Right ventricle myocardium inferior (tissue), 1 donor: Measurements from ENCODE around the gene KCNQ2. TPM values are rescaled to one million over a fixed set of nuclear protein-coding genes. Genes with fewer than 3 reads are reported as not detected.

Experiments used
- ATAC-seq: fragments of 200-7000 bp; cut with Tn5 transposase; one replicate; pipeline ENCODE4 v1.9.1; 2020; ENCODE audit warnings: mild to moderate bottlenecking, moderate library complexity
- DNase-seq: peaks from one replicate; pipeline ENCODE4 v3.0.0; 2021; ENCODE audit errors: missing footprints
- intact Hi-C: fragments of 100-400 bp; cut with DNase I; formaldehyde crosslinking; loops from one replicate; pipeline ENCODE4 v1.11.0; 2022
- total RNA-seq: library from RNA; stranded (reverse); fragmentation: NEBNext Ultra II Directional; extraction: Animal tissue kit (Norgen Biotek cat#: 25700); gene quantifications from one replicate; pipeline ENCODE4 v1.2.1, GENCODE V29; 2021
- donor health status: DM: no; HTN: yes; CAD: no; lungs with severe emphysema.

Gene KCNQ2
- total RNA-seq, 1 donor from 2014 or later: 1.8 TPM

- intact Hi-C loops: no loop called here
- ATAC-seq: no peak
- no peak for DNase-seq
Measured at GRCh38 chr20:63429992-63430391, 42.5 kb downstream of the KCNQ2 start.

GRCh38 chr20:63428906-63429575, 43.4 kb downstream of the KCNQ2 start:
- DNase-seq (no peak), ATAC-seq (no peak)
- intact Hi-C loops: no loop called here

GRCh38 chr20:63427724-63428330, 44.6 kb downstream of the KCNQ2 start:
- DNase-seq (no peak), ATAC-seq (no peak)
- intact Hi-C loops: no loop called here

- intact Hi-C loops: no loop called here
- no peak for ATAC-seq
- DNase-seq: no peak
Measured at GRCh38 chr20:63427206-63427605, 45.2 kb downstream of the KCNQ2 start.

- DNase-seq: no peak
- no peak for ATAC-seq
- intact Hi-C loops: no loop called here
Measured at GRCh38 chr20:63425846-63426485, 46.5 kb downstream of the KCNQ2 start.

- ATAC-seq (no peak), DNase-seq (no peak)
- intact Hi-C loops: no loop called here
Measured at GRCh38 chr20:63424613-63425012, 47.8 kb downstream of the KCNQ2 start.

- DNase-seq (no peak), ATAC-seq (no peak)
- intact Hi-C loops: no loop called here
Measured at GRCh38 chr20:63423751-63424150, 48.7 kb downstream of the KCNQ2 start.

- DNase-seq: no peak
- intact Hi-C loops: no loop called here
- ATAC-seq: no peak
Measured at GRCh38 chr20:63422653-63423052, 49.8 kb downstream of the KCNQ2 start.

GRCh38 chr20:63421913-63422312, 50.5 kb downstream of the KCNQ2 start:
- DNase-seq (no peak), ATAC-seq (no peak)
- intact Hi-C loops: no loop called here

GRCh38 chr20:63421094-63421692, 51.3 kb downstream of the KCNQ2 start:
- ATAC-seq (no peak), DNase-seq (no peak)
- intact Hi-C loops: no loop called here

- DNase-seq (no peak), ATAC-seq (no peak)
- intact Hi-C loops: no loop called here
Measured at GRCh38 chr20:63420359-63421093, 51.9 kb downstream of the KCNQ2 start.

GRCh38 chr20:63419299-63419698, 53.2 kb downstream of the KCNQ2 start:
- ATAC-seq: no peak
- intact Hi-C loops: no loop called here
- no peak for DNase-seq

- DNase-seq (no peak), ATAC-seq (no peak)
- intact Hi-C loops: no loop called here
Measured at GRCh38 chr20:63418617-63419016, 53.8 kb downstream of the KCNQ2 start.

GRCh38 chr20:63417738-63418120, 54.7 kb downstream of the KCNQ2 start:
- intact Hi-C loops: no loop called here
- peak; percentile 14 for ATAC-seq
- DNase-seq: no peak

GRCh38 chr20:63417097-63417737, 55.2 kb downstream of the KCNQ2 start:
- ATAC-seq (no peak), DNase-seq (no peak)
- intact Hi-C loops: no loop called here

GRCh38 chr20:63416631-63417030, 55.8 kb downstream of the KCNQ2 start:
- ATAC-seq: no peak
- no peak for DNase-seq
- intact Hi-C loops: no loop called here

- DNase-seq (no peak), ATAC-seq (no peak)
- intact Hi-C loops: no loop called here
Measured at GRCh38 chr20:63415647-63416391, 56.6 kb downstream of the KCNQ2 start.

- ATAC-seq (no peak), DNase-seq (no peak)
- intact Hi-C loops: no loop called here
Measured at GRCh38 chr20:63414720-63415430, 57.6 kb downstream of the KCNQ2 start.
